Nephron progenitor cell (in vitro differentiated cells): ENCODE data around the gene LRP2BP.

Experiments
- DNase-seq: peaks from one replicate; pipeline ENCODE4 v3.0.0; 2021
- H3K27ac Mint-ChIP-seq: 2 replicates; pipeline ENCODE4 v1.8.0; 2021; ENCODE audit warnings: mild to moderate bottlenecking, moderate library complexity, mixed read lengths
- H3K27me3 Mint-ChIP-seq: 2 replicates; pipeline ENCODE4 v1.8.0; 2021; ENCODE audit warnings: mild to moderate bottlenecking, low read depth, mixed read lengths; ENCODE audit not compliant: poor library complexity
- H3K36me3 Mint-ChIP-seq: 2 replicates; pipeline ENCODE4 v1.8.0; 2021; ENCODE audit warnings: low read depth, mixed read lengths
- H3K4me1 Mint-ChIP-seq: 2 replicates; pipeline ENCODE4 v1.8.0; 2021; ENCODE audit warnings: mixed read lengths
- H3K4me3 Mint-ChIP-seq: 2 replicates; pipeline ENCODE4 v1.8.0; 2021; ENCODE audit warnings: mild to moderate bottlenecking, moderate library complexity, mixed read lengths
- H3K9me3 Mint-ChIP-seq: 2 replicates; pipeline ENCODE4 v1.8.0; 2021; ENCODE audit warnings: mild to moderate bottlenecking, moderate library complexity, mixed read lengths
- CTCF ChIP-seq: fragments of 200-600 bp; sonication (generic); IDR thresholded peaks from 2 replicates; pipeline ENCODE4 v1.5.0; 2021; ENCODE audit warnings: antibody characterized with exemption

LRP2BP gene

GRCh38 chr4:185382754-185383153 is 13.0 kb downstream of the LRP2BP start:
- DNase-seq, result no peak
- peaks cover 43% of the 10 kb centered on the region for H3K9me3 Mint-ChIP-seq
- peaks cover 30% of the 10 kb centered on the region for H3K36me3 Mint-ChIP-seq
- H3K4me1 Mint-ChIP-seq, result peaks cover 20% of the 10 kb centered on the region
- no peak overlapping the region for H3K4me3 Mint-ChIP-seq
- no peak for TF ChIP-seq CTCF
- no peak overlapping the region for H3K27ac Mint-ChIP-seq
- no peaks in the 10 kb centered on the region for H3K27me3 Mint-ChIP-seq

GRCh38 chr4:185381288-185382196 is 14.2 kb downstream of the LRP2BP start:
- no peak for TF ChIP-seq CTCF
- Mint-ChIP-seq H3K36me3 (peaks cover 30% of the 10 kb centered on the region), H3K27ac (no peak overlapping the region), H3K4me1 (peaks cover 20% of the 10 kb centered on the region), H3K27me3 (no peaks in the 10 kb centered on the region), H3K4me3 (no peak overlapping the region), H3K9me3 (peaks cover 43% of the 10 kb centered on the region)
- DNase-seq, result no peak

GRCh38 chr4:185380320-185380719 is 15.4 kb downstream of the LRP2BP start:
- Mint-ChIP-seq H3K4me3 (no peak overlapping the region), H3K9me3 (peaks cover 43% of the 10 kb centered on the region), H3K36me3 (peaks cover 35% of the 10 kb centered on the region), H3K27ac (no peak overlapping the region), H3K27me3 (no peaks in the 10 kb centered on the region), H3K4me1 (peaks cover 12% of the 10 kb centered on the region)
- DNase-seq, result no peak
- TF ChIP-seq CTCF, result no peak

- no peak overlapping the region for H3K4me3 Mint-ChIP-seq
Measured at GRCh38 chr4:185379326-185380295, 16.1 kb downstream of the LRP2BP start.

GRCh38 chr4:185378264-185378663 is 17.5 kb downstream of the LRP2BP start:
- H3K27me3 Mint-ChIP-seq, result no peaks in the 10 kb centered on the region
- H3K36me3 Mint-ChIP-seq, result peaks cover 35% of the 10 kb centered on the region
- no peak for TF ChIP-seq CTCF
- DNase-seq, result no peak
- peaks cover 33% of the 10 kb centered on the region for H3K9me3 Mint-ChIP-seq
- H3K4me3 Mint-ChIP-seq, result no peak overlapping the region
- no peaks in the 10 kb centered on the region for H3K4me1 Mint-ChIP-seq
- H3K27ac Mint-ChIP-seq, result no peak overlapping the region

More at GRCh38 chr4:185379326-185380295, 16.1 kb downstream of the LRP2BP start:
- H3K36me3 Mint-ChIP-seq, result peaks cover 35% of the 10 kb centered on the region
- DNase-seq, result no peak
- H3K9me3 Mint-ChIP-seq, result peaks cover 43% of the 10 kb centered on the region
- no peak for TF ChIP-seq CTCF
- peaks cover 5% of the 10 kb centered on the region for H3K4me1 Mint-ChIP-seq
- no peak overlapping the region for H3K27ac Mint-ChIP-seq
- no peaks in the 10 kb centered on the region for H3K27me3 Mint-ChIP-seq
